K562 (cell line): Measurements from ENCODE around the gene TCFL5. TPM values are rescaled to one million over a fixed set of nuclear protein-coding genes. Genes with fewer than 3 reads are reported as not detected.

Experiments
- CCNT2 ChIP-seq: IDR thresholded peaks from 2 replicates; pipeline ENCODE4 v1.6.1; 2011; ENCODE audit warnings: borderline replicate concordance, low read depth, mild to moderate bottlenecking, moderate library complexity, mixed read lengths, low read length; ENCODE audit not compliant: insufficient read length; ENCODE audit errors: extremely low read depth
- NFXL1 ChIP-seq: fragments of 450-650 bp; formaldehyde crosslinking; IDR thresholded peaks from 2 replicates; pipeline ENCODE4 v1.4.0; 2021; ENCODE audit warnings: mild to moderate bottlenecking
- SIRT6 ChIP-seq: IDR thresholded peaks from one replicate; pipeline ENCODE4 v1.6.1; 2012; ENCODE audit warnings: low read depth, mild to moderate bottlenecking, control low read depth, inconsistent platforms, low read length, moderate library complexity
- TBP ChIP-seq: optimal IDR thresholded peaks from 2 replicates; pipeline ENCODE3; 2011; ENCODE audit warnings: low read depth, low read length, improper control_type of control experiment
- ZNF239 ChIP-seq: fragments of 250-450 bp; sonication (Bioruptor Pico); IDR thresholded peaks from 2 replicates; pipeline ENCODE4 v1.4.0; 2020; ENCODE audit warnings: mild to moderate bottlenecking
- ZNF586 ChIP-seq: fragments of 450-650 bp; formaldehyde crosslinking; conservative IDR thresholded peaks from 2 replicates; pipeline ENCODE4 v1.4.0; 2020; ENCODE audit warnings: mild to moderate bottlenecking, moderate library complexity
- ZNF696 ChIP-seq: fragments of 250-450 bp; sonication (Bioruptor Pico); conservative IDR thresholded peaks from 2 replicates; pipeline ENCODE4 v1.4.0; 2020; ENCODE audit warnings: mild to moderate bottlenecking, moderate library complexity
- polyA plus RNA-seq, 8 experiments: library from polyadenylated mRNA; depleted of rRNA in 4 of 8; stranded (reverse) in 5 of 8; unstranded in 3 of 8; fragments of >200 nt; fragmentation: Nextera tagmentation in 2 of 8; fragmentation: Illumina TruSeq in 1 of 8; extraction: Ambion mirVana in 2 of 8; extraction: Trizol in 1 of 8; gene quantifications; 2 replicates each; pipeline versions ENCODE4 v1.2.1 to v1.2.3, GENCODE V29; 2011 to 2014; ENCODE audit warnings: inconsistent platforms in 1 of 8, missing spikeins in 1 of 8
- total RNA-seq, 7 experiments: library from RNA; depleted of rRNA in 6 of 7; stranded (reverse); fragments of >200 nt in 6 of 7; fragmentation: Illumina TruSeq in 2 of 7; extraction: Trizol in 2 of 7; gene quantifications; 2 replicates each; pipeline versions ENCODE4 v1.2.1 to v1.2.3, GENCODE V29; 2011 to 2021; ENCODE audit warnings: low replicate concordance in 1 of 7
- TF ChIP-seq, protein P1 (sequence below): fragments of 250-450 bp; sonication (Bioruptor Pico); IDR thresholded peaks from 2 replicates; pipeline ENCODE4 v1.4.0; 2020; ENCODE audit warnings: mild to moderate bottlenecking
- TF ChIP-seq, protein P2 (sequence below), 2 experiments: fragments of 450-650 bp; IDR thresholded peaks; 2 replicates each; pipeline ENCODE4 v1.6.1; 2018; ENCODE audit warnings: mild to moderate bottlenecking in 2 of 2, low read depth in 1 of 2; ENCODE audit not compliant: partially characterized antibody in 2 of 2
- TF ChIP-seq, protein P3 (sequence below), 2 experiments: fragments of 450-650 bp in 1 of 2; sonication (generic) in 1 of 2; formaldehyde crosslinking in 1 of 2; IDR thresholded peaks; 2 replicates each; pipeline versions ENCODE4 v1.7.1 to v1.9.0; 2016 to 2022; ENCODE audit warnings: inconsistent platforms in 1 of 2, mild to moderate bottlenecking in 1 of 2, missing genetic modification reagents in 1 of 2

The TCFL5 gene
- total and polyA plus RNA-seq, 9 of the 15 experiments (the other 6 are each of a cell fraction or from before 2014, with no cell fraction given): 1.00 to 12.6 (median 9.1) TPM

DNA sequence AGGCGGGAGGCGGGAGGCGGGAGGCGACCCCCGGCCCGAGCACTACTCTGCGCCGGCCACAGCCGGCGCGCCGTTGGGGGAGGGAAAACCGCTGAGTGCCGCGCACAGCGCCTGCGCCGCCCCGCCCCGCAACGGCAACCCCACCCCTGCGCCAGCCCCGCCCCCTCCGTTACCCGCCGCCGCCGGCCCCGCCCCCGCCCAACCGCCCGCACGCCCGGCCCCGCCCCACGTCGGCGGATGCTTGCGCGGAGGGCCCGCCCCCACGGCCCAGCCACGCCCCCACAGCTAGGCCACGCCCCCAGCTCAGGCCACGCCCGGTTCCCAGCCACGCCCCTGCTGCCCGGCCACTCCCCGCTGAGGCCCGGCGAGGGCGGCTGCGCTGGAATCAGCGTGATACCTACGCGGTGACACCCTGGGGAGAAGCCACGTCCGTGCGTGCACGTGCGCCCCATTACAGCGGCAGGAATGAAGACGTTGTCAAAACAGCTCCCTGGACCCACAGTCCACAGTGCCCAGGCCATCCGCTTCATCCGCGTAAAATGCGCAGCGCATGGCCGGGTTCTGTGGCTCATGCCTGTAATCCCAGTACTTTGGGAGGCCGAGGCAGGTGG is at the start of gene TCFL5 (continued):
- TF ChIP-seq, protein P1, sequence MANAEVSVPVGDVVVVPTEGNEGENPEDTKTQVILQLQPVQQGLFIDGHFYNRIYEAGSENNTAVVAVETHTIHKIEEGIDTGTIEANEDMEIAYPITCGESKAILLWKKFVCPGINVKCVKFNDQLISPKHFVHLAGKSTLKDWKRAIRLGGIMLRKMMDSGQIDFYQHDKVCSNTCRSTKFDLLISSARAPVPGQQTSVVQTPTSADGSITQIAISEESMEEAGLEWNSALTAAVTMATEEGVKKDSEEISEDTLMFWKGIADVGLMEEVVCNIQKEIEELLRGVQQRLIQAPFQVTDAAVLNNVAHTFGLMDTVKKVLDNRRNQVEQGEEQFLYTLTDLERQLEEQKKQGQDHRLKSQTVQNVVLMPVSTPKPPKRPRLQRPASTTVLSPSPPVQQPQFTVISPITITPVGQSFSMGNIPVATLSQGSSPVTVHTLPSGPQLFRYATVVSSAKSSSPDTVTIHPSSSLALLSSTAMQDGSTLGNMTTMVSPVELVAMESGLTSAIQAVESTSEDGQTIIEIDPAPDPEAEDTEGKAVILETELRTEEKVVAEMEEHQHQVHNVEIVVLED (CRISPR knock-in tag): peak; percentile 98
- no peak for TF ChIP-seq SIRT6
- no peak for TF ChIP-seq ZNF239 (CRISPR knock-in tag)
- TF ChIP-seq, protein P2, sequence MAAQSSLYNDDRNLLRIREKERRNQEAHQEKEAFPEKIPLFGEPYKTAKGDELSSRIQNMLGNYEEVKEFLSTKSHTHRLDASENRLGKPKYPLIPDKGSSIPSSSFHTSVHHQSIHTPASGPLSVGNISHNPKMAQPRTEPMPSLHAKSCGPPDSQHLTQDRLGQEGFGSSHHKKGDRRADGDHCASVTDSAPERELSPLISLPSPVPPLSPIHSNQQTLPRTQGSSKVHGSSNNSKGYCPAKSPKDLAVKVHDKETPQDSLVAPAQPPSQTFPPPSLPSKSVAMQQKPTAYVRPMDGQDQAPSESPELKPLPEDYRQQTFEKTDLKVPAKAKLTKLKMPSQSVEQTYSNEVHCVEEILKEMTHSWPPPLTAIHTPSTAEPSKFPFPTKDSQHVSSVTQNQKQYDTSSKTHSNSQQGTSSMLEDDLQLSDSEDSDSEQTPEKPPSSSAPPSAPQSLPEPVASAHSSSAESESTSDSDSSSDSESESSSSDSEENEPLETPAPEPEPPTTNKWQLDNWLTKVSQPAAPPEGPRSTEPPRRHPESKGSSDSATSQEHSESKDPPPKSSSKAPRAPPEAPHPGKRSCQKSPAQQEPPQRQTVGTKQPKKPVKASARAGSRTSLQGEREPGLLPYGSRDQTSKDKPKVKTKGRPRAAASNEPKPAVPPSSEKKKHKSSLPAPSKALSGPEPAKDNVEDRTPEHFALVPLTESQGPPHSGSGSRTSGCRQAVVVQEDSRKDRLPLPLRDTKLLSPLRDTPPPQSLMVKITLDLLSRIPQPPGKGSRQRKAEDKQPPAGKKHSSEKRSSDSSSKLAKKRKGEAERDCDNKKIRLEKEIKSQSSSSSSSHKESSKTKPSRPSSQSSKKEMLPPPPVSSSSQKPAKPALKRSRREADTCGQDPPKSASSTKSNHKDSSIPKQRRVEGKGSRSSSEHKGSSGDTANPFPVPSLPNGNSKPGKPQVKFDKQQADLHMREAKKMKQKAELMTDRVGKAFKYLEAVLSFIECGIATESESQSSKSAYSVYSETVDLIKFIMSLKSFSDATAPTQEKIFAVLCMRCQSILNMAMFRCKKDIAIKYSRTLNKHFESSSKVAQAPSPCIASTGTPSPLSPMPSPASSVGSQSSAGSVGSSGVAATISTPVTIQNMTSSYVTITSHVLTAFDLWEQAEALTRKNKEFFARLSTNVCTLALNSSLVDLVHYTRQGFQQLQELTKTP (IDR thresholded peaks at IDR 0.05; ENCODE audit: low read depth in 1 of 2, partially characterized antibody in 2 of 2): no peak
- TF ChIP-seq ZNF586: no peak
- TF ChIP-seq, protein P3, sequence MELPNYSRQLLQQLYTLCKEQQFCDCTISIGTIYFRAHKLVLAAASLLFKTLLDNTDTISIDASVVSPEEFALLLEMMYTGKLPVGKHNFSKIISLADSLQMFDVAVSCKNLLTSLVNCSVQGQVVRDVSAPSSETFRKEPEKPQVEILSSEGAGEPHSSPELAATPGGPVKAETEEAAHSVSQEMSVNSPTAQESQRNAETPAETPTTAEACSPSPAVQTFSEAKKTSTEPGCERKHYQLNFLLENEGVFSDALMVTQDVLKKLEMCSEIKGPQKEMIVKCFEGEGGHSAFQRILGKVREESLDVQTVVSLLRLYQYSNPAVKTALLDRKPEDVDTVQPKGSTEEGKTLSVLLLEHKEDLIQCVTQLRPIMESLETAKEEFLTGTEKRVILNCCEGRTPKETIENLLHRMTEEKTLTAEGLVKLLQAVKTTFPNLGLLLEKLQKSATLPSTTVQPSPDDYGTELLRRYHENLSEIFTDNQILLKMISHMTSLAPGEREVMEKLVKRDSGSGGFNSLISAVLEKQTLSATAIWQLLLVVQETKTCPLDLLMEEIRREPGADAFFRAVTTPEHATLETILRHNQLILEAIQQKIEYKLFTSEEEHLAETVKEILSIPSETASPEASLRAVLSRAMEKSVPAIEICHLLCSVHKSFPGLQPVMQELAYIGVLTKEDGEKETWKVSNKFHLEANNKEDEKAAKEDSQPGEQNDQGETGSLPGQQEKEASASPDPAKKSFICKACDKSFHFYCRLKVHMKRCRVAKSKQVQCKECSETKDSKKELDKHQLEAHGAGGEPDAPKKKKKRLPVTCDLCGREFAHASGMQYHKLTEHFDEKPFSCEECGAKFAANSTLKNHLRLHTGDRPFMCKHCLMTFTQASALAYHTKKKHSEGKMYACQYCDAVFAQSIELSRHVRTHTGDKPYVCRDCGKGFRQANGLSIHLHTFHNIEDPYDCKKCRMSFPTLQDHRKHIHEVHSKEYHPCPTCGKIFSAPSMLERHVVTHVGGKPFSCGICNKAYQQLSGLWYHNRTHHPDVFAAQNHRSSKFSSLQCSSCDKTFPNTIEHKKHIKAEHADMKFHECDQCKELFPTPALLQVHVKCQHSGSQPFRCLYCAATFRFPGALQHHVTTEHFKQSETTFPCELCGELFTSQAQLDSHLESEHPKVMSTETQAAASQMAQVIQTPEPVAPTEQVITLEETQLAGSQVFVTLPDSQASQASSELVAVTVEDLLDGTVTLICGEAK (IDR thresholded peaks at IDR 0.05): peak; percentile 51; the same call in 1 of the 2 replicates
- TF ChIP-seq, protein P3 (CRISPR knock-in tag; IDR thresholded peaks at IDR 0.05): no peak
- TF ChIP-seq CCNT2: peak; percentile 68
- TF ChIP-seq TBP: peak; percentile 38
- no peak for TF ChIP-seq ZNF696 (CRISPR knock-in tag)
- TF ChIP-seq NFXL1 (CRISPR knock-in tag): no peak
